ENCODE measurements around the gene SBK3. TPM values are rescaled to one million over a fixed set of nuclear protein-coding genes. Genes with fewer than 3 reads are reported as not detected.

SBK3 gene
- total RNA-seq, 1 donor, result under 0.01 TPM

- TF ChIP-seq CTCF (IDR thresholded peaks at IDR 0.05; ENCODE audit: insufficient read depth, low read depth, low read length), result no peak
- no peak overlapping the region for H3K4me3 ChIP-seq (ENCODE audit: low read depth, low read length)
- DNase-seq (ENCODE audit: low read depth), result no peak
Measured at GRCh38 chr19:55527197-55528029, 17.9 kb downstream of the SBK3 start.

GRCh38 chr19:55526216-55527196 is 18.8 kb downstream of the SBK3 start:
- DNase-seq (ENCODE audit: low read depth), result peak; percentile 64
- H3K4me3 ChIP-seq (ENCODE audit: low read depth, low read length), result no peak overlapping the region
- no peak for TF ChIP-seq CTCF (IDR thresholded peaks at IDR 0.05; ENCODE audit: insufficient read depth, low read depth, low read length)

GRCh38 chr19:55525289-55526101 is 19.8 kb downstream of the SBK3 start:
- DNase-seq (ENCODE audit: low read depth), result no peak
- TF ChIP-seq CTCF (IDR thresholded peaks at IDR 0.05; ENCODE audit: insufficient read depth, low read depth, low read length), result no peak
- no peak overlapping the region for H3K4me3 ChIP-seq (ENCODE audit: low read depth, low read length)

GRCh38 chr19:55520691-55521292 is 24.6 kb downstream of the SBK3 start:
- no peak overlapping the region for H3K4me3 ChIP-seq (ENCODE audit: low read depth, low read length)
- DNase-seq (ENCODE audit: low read depth), result no peak
- TF ChIP-seq CTCF (IDR thresholded peaks at IDR 0.05; ENCODE audit: insufficient read depth, low read depth, low read length), result no peak

GRCh38 chr19:55519451-55520311 is 25.7 kb downstream of the SBK3 start:
- no peak for TF ChIP-seq CTCF (IDR thresholded peaks at IDR 0.05; ENCODE audit: insufficient read depth, low read depth, low read length)
- H3K4me3 ChIP-seq (ENCODE audit: low read depth, low read length), result no peak overlapping the region
- peak; percentile 51 for DNase-seq (ENCODE audit: low read depth)

Measured in fibroblast of villous mesenchyme (primary cell).